ENCODE data around the gene PINLYP.
"Not testable (repeated sequence)": the region's sequence is repeated elsewhere in the genome, so short reads cannot be mapped to it uniquely, and the experiment has no call there.

The PINLYP gene

DNA sequence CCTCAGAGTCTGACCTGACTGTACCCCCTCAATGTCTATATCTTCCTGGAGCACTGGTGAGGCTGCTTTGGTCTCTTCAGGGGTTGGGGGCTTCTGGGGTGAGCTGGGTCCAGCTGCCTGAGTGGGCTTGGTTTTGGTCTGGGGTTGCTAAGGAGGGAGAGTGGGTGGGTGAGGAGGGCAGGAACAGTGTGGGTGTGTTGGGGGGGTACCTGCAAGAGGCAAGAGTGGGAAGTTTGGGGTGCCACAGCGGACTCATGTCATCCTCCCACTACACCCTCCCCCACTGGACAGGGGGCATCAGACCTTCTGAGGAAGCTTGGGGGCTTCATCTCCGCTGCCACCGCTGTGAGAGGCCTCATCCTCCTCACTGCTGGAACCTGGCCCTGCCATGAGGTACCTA lies 29.0 kb upstream of the PINLYP start:
- intact Hi-C loops (cut with DNase I), result no loop called here
- DNase-seq, result peak in 1 of 10 donors; percentile 73

DNA sequence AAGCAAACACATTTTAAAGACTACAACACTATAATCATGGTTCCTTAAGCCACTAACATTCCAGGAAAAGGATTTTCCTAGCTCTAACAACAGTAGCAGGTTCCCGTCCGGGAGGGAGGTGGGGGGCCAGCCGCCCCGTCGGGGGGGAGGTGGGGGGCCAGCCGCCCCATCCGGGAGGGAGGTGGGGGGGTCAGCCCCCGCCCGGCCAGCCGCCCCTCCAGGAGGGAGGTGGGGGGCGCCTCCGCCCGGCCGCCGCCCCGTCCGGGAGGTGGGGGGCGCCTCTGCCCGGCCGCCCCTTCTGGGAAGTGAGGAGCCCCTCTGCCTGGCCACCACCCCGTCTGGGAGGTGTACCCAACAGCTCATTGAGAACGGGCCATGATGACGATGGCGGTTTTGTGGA lies 27.7 kb upstream of the PINLYP start:
- intact Hi-C loops (cut with DNase I), result not testable (repeated sequence)

DNA sequence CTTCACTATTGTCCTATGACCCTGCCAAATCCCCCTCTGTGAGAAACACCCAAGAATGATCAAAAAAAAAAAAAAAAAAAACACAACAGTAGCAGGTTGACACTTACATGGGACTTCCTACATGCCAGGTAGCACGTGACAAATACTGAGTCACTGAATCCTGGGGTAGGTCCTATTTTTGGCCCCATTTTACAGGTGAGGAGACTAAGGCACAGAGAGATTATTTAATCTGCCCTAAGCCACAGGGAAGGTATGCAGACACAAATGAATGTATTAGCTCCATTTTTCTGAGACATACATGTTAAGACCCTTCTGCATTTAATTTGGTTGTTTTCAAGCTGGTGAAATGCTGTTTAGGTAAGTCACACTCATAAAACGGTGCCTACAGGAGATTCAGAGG lies 26.9 kb upstream of the PINLYP start:
- no peak for DNase-seq
- intact Hi-C loops (cut with DNase I), result no loop called here

More for the DNA sequence above, 27.7 kb upstream of the PINLYP start:
- peak in 1 of 10 donors; percentile 7 for DNase-seq

DNA sequence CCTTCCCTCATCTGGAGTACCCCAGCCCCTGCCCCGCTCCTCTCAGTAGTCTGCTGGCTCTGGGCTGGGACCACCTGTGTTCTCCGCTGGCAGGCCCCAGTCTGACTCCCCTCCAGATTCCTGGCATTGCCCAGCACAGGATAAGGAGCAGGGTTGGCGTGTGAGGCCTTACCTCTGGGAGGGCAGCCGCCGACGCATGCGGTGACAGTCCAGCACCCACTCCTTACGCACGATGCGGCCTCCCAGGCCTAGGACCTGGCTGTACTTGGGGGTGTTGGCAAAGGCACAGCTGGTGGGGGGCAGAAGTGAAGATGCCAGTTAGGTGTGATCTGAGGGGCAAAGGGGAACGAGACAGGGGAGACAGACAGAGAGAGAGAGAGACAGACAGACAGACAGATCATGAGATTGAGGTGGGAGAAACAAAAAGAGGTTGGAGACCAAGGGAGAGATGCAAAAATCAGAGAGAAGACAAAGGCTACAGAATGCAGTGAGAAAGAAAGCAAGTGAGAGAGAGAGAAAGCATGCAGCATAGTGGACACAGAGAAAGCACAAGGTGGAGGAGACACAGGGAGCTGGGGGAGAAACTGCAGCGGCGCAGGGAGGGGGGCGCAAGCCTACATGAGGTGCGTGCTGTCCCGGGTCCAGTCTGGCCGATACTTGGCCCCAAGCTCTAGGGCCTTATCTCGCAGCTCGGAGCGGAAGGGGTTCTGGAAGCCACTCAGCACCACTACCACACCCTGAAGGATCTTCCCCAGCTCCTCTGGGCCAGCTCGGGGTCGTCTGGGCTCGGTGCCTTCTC lies 24.0 kb upstream of the PINLYP start:
- intact Hi-C loops (cut with DNase I), result no loop called here

DNA sequence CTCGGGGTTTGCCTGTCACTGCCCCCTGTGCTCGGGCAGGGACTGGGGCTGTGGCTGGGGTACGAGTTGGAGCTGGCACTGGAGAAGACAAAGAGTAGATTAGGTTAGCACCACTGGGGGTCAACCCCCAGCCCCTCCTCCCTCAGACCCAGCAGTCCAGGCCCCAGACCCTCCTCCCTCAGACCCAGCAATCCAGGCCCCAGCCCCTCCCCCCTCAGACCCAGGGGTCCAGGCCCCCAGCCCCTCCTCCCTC lies 23.5 kb upstream of the PINLYP start:
- DNase-seq, result peak in 1 of 10 donors; percentile 67
- intact Hi-C loops (cut with DNase I), result no loop called here

More for the DNA sequence above, 24.0 kb upstream of the PINLYP start:
- peak in 3 of 10 donors; percentile 32 to 44 (median 44) for DNase-seq

DNA sequence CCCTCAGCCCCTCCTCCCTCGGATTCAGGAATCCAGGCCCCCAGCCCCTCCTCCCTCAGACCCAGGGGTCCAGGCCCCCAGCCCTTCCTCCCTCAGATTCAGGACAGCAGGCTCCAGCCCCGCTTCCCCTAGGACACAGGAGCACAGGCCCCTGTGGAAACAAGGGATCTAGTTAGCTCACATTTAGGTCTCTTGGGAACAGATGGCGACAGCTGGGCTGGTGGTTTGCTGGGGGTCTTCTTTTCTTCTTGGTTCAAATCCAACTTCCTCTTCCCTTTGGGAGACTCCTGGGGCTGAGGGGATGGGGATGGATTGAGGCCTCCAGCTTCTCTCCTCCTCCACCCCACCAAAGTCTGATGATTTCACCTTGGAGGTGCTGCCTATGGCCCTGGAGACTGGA lies 23.0 kb upstream of the PINLYP start:
- peak in 2 of 10 donors; percentile 40 to 53 for DNase-seq
- intact Hi-C loops (cut with DNase I), result no loop called here

DNA sequence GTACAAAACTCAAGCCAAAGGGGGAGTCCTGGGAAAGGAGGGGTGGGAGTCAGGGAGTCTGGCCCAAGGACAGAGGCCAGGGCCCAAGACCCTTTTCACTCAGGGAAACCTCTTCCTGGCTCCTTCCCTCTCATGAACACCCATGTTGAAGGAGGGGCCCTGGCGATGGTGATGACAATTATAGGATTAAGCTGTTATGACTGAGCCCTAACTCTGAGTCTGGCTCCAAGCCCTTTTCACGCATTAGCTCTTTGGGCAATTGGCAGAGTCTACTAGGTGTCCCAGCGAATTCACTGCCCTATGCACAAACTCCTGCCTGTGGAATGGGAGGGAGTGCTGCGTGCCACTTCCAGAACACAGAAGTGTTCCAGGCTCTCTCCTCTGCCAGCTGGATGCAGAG lies 21.9 kb upstream of the PINLYP start:
- intact Hi-C loops (cut with DNase I), result loop anchor here (2.0 kb wide), 1 partner anchor 99 kb away; no protein-coding TSS in a partner anchor
- DNase-seq, result peak in 1 of 10 donors; percentile 6

DNA sequence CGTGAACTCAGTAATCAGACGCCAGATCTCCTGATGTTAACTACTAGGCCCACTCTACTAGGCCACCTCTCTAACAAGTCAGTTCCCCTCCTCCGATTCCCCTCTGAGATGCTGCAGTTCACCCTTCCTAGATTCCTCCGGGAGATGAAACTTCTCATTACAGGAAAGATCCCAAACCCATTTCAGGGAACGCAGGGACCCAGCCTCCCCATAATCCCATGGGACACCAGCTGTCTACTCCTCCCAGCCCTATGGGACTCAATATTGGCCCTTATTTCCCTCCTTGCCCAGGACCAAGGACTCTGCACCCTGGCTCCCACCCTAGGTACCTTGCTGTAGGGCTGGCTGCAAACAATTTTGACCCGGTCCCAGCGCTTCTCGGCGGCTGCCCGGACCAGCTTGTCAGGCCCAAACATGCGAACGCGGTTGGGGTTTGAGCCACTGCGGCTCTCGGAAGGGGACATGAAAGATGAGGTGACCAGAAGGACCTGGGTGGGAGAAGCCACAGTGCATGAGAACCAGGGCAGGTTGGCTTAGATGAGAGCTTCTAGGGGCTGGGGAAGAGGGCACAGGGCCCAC lies 21.2 kb upstream of the PINLYP start:
- intact Hi-C loops (cut with DNase I), result loop anchor here (2.0 kb wide), 1 partner anchor 98 kb away; no protein-coding TSS in a partner anchor
- DNase-seq, result peak in 3 of 10 donors; percentile 31 to 54 (median 53)

DNA sequence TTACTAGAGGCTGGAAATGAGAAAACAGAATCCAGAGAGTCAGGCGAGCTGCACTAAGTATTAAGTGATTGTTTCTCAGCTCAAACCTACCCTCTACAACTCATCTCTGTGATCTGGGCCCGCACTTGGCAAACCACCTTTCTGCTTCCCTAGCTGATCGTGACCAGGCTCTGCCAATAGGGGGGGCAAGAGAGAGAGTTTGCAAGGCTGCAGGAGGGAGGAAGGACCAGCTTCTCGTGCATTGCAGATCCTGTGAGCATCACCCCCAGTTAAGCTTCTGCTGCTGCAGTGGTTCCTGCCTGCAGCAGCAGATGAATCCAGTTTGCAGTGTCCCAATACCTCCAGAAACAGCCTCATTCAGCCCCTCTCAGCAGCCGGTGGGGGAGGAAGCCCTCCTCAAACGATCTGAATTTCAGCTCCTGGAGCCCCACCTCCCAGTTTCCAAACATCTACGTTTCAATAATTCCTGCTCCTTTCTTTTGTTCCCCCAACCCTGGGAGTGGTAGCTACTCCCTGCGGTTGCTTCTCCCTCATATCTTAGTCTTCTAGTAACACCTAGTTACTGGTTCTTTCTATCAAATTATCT lies 20.3 kb upstream of the PINLYP start:
- intact Hi-C loops (cut with DNase I), result loop anchor here (2.0 kb wide), 1 partner anchor 98 kb away; no protein-coding TSS in a partner anchor
- DNase-seq, result peak; percentile 71 to 96 (median 85)

DNA sequence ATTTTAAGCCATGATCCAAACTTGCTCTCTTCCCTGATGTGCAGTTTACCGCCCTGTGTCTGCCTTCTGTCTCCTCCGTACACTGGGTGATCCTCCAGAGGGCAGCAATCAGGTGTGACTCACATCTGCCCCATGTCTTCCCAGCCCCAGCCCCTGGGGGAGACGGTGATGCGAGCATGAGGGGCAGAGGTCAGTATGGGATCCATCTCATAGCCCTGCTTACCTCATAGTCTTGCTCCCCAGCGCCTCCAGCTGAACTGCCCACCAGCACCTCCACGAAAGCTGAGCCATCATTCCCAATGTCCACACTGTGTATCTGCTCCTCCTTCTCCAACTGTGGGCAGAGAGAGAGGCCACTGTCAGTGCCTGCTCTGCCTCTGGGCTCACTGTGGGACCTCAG lies 14.9 kb upstream of the PINLYP start:
- DNase-seq, result peak in 3 of 10 donors; percentile 35 to 53 (median 45)
- intact Hi-C loops (cut with DNase I), result no loop called here

DNA sequence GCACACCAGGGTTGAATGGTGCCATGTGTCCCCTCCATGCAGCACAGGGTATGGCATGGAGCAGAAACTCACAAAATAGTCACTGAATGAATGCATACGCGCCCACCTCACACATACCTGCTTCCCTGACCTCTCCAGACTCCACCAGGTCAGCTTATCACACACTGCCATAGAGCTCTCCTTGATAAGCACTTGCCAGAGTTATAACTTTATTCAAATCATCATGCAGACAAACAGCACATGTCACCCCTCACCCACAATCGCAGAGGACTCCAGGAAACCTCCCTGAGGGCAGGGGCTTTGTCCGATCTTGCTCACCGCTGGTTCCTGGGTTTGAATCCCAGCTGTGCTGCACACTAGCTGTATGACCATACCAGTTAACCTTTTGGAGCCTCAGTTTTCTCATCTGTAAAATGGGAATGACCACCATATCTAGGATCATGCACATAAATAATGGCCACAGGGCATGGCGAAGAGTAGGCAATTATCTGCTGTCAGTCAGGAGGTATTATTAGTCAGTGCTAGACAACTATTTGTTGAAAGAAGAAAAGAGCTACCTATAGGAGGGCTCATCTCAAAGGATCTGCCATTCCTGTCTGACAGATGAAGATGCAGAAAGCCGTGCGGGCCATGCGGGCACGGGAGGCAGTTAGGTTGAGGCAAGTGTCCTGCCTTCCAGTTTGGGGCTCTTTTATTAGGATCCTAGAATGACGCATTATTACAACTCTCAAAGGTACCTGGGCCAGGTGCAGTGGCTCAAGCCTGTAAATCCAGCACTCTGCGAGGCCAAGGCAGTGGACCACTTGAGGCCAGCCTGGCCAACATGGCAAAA lies 14.2 kb upstream of the PINLYP start:
- intact Hi-C loops (cut with DNase I), result no loop called here
- DNase-seq, result peak in 2 of 10 donors; percentile 31 to 50

DNA sequence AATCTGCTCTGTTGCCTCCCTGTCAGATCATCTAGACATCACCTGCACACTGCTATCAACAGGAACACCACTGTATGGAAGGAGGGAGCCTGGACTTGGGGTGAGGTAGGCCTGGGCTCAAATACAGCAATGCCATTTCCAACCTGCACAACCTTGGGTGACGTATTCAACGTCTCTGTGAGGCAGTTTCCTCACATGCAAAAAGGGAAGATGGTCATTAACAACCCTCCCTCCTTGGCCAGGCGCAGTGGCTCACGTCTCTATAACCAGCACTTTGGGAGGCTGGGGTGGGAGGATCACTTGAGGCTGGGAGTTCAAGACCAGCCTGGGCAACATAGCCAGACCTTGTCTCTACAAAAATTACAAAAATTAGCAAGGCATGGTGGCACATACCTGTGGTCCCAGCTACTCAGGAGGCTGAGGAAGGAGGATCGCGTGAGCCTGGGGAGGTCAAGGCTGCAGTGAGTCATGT lies 13.3 kb upstream of the PINLYP start:
- DNase-seq, result no peak
- intact Hi-C loops (cut with DNase I), result no loop called here

DNA sequence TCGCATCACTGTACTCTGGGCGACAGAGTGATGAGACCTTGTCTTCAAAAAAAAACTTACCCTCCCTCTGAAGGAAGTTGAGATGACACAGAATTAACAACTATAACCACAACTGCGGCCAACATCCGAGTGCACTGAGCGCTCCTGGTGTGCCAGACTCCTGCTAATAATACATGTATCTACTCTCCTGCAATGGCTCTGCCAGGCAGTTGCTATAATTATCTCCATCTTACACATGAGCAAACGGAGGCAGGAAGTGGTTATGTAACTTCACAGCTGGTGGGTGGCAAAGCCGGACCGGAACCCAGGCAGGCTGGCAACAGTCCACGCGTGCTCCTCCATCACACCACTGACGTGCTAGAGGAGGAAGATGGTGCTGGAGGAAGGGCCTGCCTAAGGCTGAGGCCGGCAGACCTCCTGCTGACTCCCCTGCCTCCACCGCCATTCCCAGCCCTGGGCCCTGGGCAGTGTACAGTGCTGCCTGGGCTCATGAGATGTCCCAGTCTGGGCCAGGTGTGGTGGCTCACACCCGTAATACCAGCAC lies 12.8 kb upstream of the PINLYP start:
- intact Hi-C loops (cut with DNase I), result no loop called here

DNA sequence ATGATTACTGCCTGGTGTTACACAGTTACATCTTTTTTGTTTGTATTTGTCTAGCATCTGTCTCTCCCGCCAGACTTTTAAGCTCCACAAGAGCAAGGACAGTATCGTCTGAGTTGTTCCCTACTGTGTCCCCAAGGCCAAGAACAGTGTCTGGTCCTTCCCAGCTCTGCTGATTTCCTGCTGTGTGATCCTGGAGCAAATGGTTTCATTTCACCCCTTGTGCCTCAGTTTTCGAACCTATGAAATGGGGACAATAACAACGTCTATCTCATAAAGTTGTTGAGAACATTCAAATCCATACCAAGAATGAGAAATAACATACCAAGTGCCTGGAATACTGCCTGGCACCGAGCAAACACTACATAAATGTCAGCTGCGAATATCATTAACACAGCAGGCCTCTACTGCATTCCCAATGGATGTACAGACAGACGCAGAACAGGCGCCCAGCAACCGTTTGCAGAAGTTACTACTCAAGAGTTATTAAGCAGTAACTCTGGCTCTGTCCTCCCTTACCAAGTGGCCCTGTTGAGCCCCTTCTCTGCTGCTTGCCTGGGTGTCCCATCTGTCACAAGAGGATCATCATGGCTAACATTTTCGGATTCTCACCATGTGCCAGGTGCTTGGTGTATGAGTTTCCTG lies 11.7 kb upstream of the PINLYP start:
- DNase-seq, result peak in 1 of 10 donors; percentile 36
- intact Hi-C loops (cut with DNase I), result no loop called here

More for the DNA sequence above, 12.8 kb upstream of the PINLYP start:
- DNase-seq, result peak; percentile 44 to 97 (median 86)

DNA sequence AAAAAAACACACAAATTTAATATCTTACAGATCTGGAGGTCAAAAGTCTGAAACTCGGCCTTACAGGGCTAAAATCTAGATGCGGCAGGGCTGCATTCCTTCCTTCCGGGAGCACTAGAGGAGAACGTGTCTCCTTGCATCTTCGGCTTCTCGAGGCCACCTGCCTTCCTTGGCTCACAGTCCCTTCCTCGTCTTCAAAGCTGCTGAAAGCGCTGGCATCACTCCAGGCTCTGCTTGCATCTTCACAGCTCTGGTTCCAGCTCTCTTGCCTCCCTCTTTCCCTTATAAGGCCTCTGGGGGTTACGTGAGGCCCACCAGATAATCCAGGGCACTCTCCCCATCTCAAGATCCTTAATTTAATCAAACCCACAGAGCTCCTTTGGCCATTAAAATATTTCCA lies 10.8 kb upstream of the PINLYP start:
- intact Hi-C loops (cut with DNase I), result no loop called here
- peak in 8 of 10 donors; percentile 39 to 92 (median 64) for DNase-seq

DNA sequence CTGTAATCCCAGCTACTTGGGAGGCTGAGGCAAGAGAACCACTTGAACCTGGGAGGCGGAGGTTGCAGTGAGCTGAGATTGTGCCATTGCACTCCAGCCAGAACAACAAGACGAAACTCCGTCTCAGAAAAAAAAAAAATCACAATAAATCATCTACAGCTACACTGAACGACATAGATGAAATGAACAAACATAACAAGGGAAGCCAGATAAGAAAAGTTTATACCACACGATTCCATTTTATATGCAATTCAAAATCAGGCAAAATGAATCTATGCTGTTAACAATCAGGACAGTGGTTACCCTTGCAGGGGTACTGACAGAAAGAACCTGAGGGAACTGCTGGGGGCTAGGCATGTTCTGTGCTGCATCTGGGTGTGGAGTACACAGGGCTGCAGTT lies 5.9 kb upstream of the PINLYP start:
- intact Hi-C loops (cut with DNase I), result no loop called here
- peak in 1 of 10 donors; percentile 5 for DNase-seq

DNA sequence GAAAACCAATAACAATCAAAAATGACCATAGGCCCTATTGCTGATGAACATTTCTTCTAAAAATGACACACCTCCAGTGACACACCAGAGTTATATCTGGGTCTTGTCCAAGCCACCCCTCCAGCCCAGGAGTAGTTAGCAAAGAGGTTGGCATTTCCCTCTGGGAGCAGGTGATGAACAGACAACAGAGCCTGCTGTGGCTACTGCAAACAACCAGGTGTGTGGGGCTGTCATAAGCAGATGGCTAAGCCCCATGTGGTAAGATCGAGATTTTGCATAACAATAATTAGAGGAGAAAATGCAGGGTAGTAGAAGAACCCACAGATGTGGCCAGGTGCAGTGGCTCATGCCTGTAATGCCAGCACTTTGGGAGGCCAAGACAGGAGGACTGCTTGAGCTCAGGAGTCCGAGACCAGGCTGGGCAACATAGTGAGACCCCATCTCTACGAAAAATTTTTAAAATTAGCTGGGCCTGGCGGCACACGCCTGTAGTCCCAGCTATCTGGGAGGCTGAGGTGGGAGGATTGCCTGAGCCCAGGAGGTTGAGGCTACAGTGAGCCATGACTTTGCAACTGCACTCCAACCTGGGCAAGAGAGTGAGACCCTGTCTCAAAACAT lies 5.3 kb upstream of the PINLYP start:
- peak in 1 of 10 donors; percentile 30 for DNase-seq
- intact Hi-C loops (cut with DNase I), result no loop called here

DNA sequence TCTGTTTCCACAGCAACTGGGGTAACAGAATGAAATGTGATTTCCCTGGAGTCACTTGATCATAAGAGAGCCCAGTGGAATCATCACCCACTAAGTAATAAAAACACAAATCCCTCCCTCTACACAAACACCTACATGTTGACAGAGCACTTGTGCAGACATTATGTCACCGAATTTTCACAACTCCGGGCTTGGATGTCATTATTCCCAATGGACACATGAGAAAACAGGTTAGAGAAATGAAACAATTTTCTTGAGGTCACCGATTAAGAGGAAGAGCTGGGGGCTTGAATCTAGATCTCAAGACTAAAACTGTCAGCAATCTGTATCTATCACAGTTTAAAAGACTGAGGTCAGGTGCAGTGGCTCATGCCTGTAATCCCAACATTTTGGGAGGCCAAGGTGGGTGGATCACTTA lies 3.4 kb upstream of the PINLYP start:
- intact Hi-C loops (cut with DNase I), result no loop called here
- DNase-seq, result no peak

Data from posterior cingulate gyrus (tissue), 11 donors.